GM23338 (cell line): ENCODE data around the gene MAGI1. TPM values are rescaled to one million over a fixed set of nuclear protein-coding genes. Genes with fewer than 3 reads are reported as not detected.

ENCODE experiments used
- ATAC-seq: fragments of 200-7000 bp; cut with Tn5 transposase; 3 replicates; pipeline ENCODE4 v1.9.1; 2020
- DNase-seq: peaks from one replicate; pipeline ENCODE4 v3.0.0-alpha.2; 2015; ENCODE audit warnings: low spot score
- H2AFZ ChIP-seq: fragments of 200-600 bp; sonication (generic); 2 replicates; pipeline ENCODE4 v1.8.0; 2016; ENCODE audit warnings: antibody characterized with exemption, mild to moderate bottlenecking, moderate library complexity
- H3F3A ChIP-seq: fragments of 200-600 bp; sonication (generic); replicated peaks from 2 replicates; pipeline ENCODE4 v1.8.0; 2017; ENCODE audit warnings: antibody characterized with exemption, mixed run types, low read depth
- H3K27ac ChIP-seq: fragments of 200-600 bp; sonication (generic); 2 replicates; pipeline ENCODE4 v1.6.1; 2016; ENCODE audit warnings: low read depth
- H3K27me3 ChIP-seq: fragments of 200-600 bp; sonication (generic); 2 replicates; pipeline ENCODE4 v1.8.0; 2016; ENCODE audit warnings: mild to moderate bottlenecking, mixed run types, moderate library complexity; ENCODE audit not compliant: insufficient read depth
- H3K36me3 ChIP-seq: fragments of 200-600 bp; sonication (generic); 2 replicates; pipeline ENCODE4 v1.8.0; 2016; ENCODE audit warnings: mild to moderate bottlenecking; ENCODE audit not compliant: insufficient read depth
- H3K4me1 ChIP-seq: fragments of 200-600 bp; sonication (generic); 2 replicates; pipeline ENCODE4 v1.8.0; 2016; ENCODE audit warnings: mild to moderate bottlenecking, moderate library complexity; ENCODE audit not compliant: insufficient read depth
- H3K4me2 ChIP-seq: fragments of 200-600 bp; sonication (generic); 2 replicates; pipeline ENCODE4 v1.7.1; 2017; ENCODE audit warnings: mixed run types
- H3K4me3 ChIP-seq: fragments of 200-600 bp; sonication (generic); 2 replicates; pipeline ENCODE4 v1.6.1; 2016; ENCODE audit warnings: mixed run types
- H3K79me2 ChIP-seq: fragments of 200-600 bp; sonication (generic); replicated peaks from 2 replicates; pipeline ENCODE4 v1.8.0; 2017; ENCODE audit warnings: mild to moderate bottlenecking; ENCODE audit not compliant: insufficient read depth
- H3K9me2 ChIP-seq: fragments of 200-600 bp; sonication (generic); 2 replicates; pipeline ENCODE4 v1.8.0; 2017; ENCODE audit not compliant: insufficient read depth
- H4K20me1 ChIP-seq: fragments of 200-600 bp; sonication (generic); replicated peaks from 2 replicates; pipeline ENCODE4 v1.8.0; 2017; ENCODE audit warnings: mild to moderate bottlenecking; ENCODE audit not compliant: insufficient read depth
- H3K27ac Mint-ChIP-seq: 2 replicates; pipeline ENCODE4 v1.8.0; 2020; ENCODE audit warnings: inconsistent platforms, mild to moderate bottlenecking, moderate library complexity, mixed read lengths
- H3K27me3 Mint-ChIP-seq: 3 replicates; pipeline ENCODE4 v1.8.0; 2022; ENCODE audit warnings: low read depth, mild to moderate bottlenecking, moderate library complexity, mixed read lengths, inconsistent platforms; ENCODE audit not compliant: insufficient read depth, poor library complexity
- H3K36me3 Mint-ChIP-seq: 3 replicates; pipeline ENCODE4 v1.8.0; 2021; ENCODE audit warnings: low read depth, mild to moderate bottlenecking, inconsistent platforms, moderate library complexity, mixed read lengths
- H3K4me1 Mint-ChIP-seq: 3 replicates; pipeline ENCODE4 v1.8.0; 2020; ENCODE audit warnings: mild to moderate bottlenecking, inconsistent platforms, mixed read lengths
- H3K4me3 Mint-ChIP-seq: 3 replicates; pipeline ENCODE4 v1.8.0; 2021; ENCODE audit warnings: moderate library complexity, mild to moderate bottlenecking, inconsistent platforms, mixed read lengths
- H3K9me3 Mint-ChIP-seq: 3 replicates; pipeline ENCODE4 v1.8.0; 2020; ENCODE audit warnings: moderate library complexity, mild to moderate bottlenecking, inconsistent platforms, mixed read lengths
- CREB1 ChIP-seq: fragments of 250-450 bp; sonication (Bioruptor Pico); IDR thresholded peaks from 2 replicates; pipeline ENCODE4 v1.5.0; 2020; ENCODE audit warnings: low read depth, mild to moderate bottlenecking, moderate library complexity
- EZH2 ChIP-seq: fragments of 200-600 bp; sonication (generic); IDR thresholded peaks from one replicate; pipeline ENCODE4 v1.8.0; 2017; ENCODE audit warnings: antibody characterized with exemption, mild to moderate bottlenecking, low read depth; ENCODE audit not compliant: unreplicated experiment
- EZH2phosphoT487 ChIP-seq: fragments of 200-600 bp; sonication (generic); IDR thresholded peaks from one replicate; pipeline ENCODE4 v1.8.1; 2018; ENCODE audit warnings: antibody characterized with exemption; ENCODE audit not compliant: unreplicated experiment
- JUNB ChIP-seq: IDR thresholded peaks from one replicate; pipeline ENCODE4 v1.6.1; 2016; ENCODE audit warnings: antibody characterized with exemption; ENCODE audit not compliant: unreplicated experiment
- NANOG ChIP-seq: IDR thresholded peaks from 2 replicates; pipeline ENCODE4 v1.6.1; 2016; ENCODE audit warnings: antibody characterized with exemption, borderline replicate concordance
- STAT1 ChIP-seq: IDR thresholded peaks from one replicate; pipeline ENCODE4 v1.6.1; 2016; ENCODE audit warnings: antibody characterized with exemption; ENCODE audit not compliant: unreplicated experiment
- ZNF114 ChIP-seq: fragments of 250-450 bp; sonication (Bioruptor Pico); IDR thresholded peaks from 2 replicates; pipeline ENCODE4 v1.5.0; 2020; ENCODE audit warnings: mild to moderate bottlenecking, moderate library complexity
- ZNF331 ChIP-seq: fragments of 250-450 bp; sonication (Bioruptor Pico); IDR thresholded peaks from 2 replicates; pipeline ENCODE4 v1.5.0; 2020; ENCODE audit warnings: low read depth, mild to moderate bottlenecking, moderate library complexity
- polyA plus RNA-seq: library from polyadenylated mRNA; unstranded; fragments of >200 nt; fragmentation: Nextera tagmentation; extraction: Ambion mirVana; gene quantifications from 2 replicates; pipeline ENCODE4 v1.2.1, GENCODE V29; 2016
- total RNA-seq: library from RNA; depleted of rRNA; stranded (reverse); fragments of >200 nt; shearing (Covaris generic); gene quantifications from 2 replicates; pipeline ENCODE4 v1.2.3, GENCODE V29; 2014
- TF ChIP-seq, protein P1 (sequence below): IDR thresholded peaks from 2 replicates; pipeline ENCODE4 v1.6.1; 2016; ENCODE audit warnings: antibody characterized with exemption
- TF ChIP-seq, protein P2 (sequence below): IDR thresholded peaks from one replicate; pipeline ENCODE4 v1.6.1; 2018; ENCODE audit warnings: antibody characterized with exemption; ENCODE audit not compliant: unreplicated experiment
- TF ChIP-seq, protein P3 (sequence below), 2 experiments: fragments of 200-600 bp in 1 of 2; sonication (generic) in 1 of 2; conservative IDR thresholded peaks; 2 replicates each; pipeline versions ENCODE4 v1.5.1 to v1.6.1; 2016 to 2017; ENCODE audit warnings: antibody characterized with exemption in 2 of 2, low read depth in 2 of 2, mild to moderate bottlenecking in 2 of 2, moderate library complexity in 1 of 2
- TF ChIP-seq, protein P4 (sequence below): fragments of 250-450 bp; sonication (Bioruptor Pico); IDR thresholded peaks from 2 replicates; pipeline ENCODE4 v1.5.0; 2020; ENCODE audit warnings: mild to moderate bottlenecking, moderate library complexity

The MAGI1 gene
- total and polyA plus RNA-seq, 2 experiments from 2014 or later, result 27.4 to 71.2 TPM

DNA sequence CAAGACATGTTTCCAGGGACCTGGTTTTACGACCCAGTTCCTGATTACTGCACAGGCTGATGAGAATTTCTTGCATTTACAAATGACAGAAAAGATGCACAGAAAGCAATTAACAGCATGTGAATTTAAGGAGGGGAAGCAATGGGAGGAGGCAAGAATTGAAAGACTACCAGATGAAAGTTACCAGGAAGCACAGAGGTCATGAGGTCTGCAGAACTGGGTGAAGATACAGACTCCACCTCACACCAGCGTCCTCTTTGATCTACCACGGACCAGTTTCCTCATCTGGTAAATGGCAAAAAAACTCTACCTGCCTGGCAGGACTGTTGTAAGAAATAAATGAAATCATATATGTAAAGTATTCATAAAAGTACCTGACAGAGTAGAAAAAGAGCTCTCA is 266.0 kb downstream of the MAGI1 start (continued):
- TF ChIP-seq CREB1 (CRISPR knock-in tag), result no peak
- no peak for TF ChIP-seq ZNF114
- TF ChIP-seq, protein P1, sequence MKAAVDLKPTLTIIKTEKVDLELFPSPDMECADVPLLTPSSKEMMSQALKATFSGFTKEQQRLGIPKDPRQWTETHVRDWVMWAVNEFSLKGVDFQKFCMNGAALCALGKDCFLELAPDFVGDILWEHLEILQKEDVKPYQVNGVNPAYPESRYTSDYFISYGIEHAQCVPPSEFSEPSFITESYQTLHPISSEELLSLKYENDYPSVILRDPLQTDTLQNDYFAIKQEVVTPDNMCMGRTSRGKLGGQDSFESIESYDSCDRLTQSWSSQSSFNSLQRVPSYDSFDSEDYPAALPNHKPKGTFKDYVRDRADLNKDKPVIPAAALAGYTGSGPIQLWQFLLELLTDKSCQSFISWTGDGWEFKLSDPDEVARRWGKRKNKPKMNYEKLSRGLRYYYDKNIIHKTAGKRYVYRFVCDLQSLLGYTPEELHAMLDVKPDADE, result no peak

DNA sequence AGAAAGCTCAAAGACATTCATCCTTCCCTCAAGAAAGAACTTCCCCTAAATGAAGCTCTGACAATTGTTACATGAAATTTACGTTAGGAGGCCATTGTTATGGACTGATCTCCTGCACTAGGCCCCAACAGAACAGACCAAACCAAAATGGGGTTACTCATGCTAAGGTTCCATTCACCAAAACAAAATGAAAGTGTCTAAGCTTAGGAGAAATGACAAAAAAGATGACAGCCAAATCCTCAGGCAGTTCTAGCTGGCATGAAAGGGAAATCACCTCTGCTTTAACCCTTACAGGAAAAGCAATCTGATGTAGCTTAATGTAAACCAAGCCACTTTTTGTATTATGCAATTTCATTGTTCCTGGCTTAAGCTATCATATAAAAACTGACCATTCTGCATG is 271.2 kb downstream of the MAGI1 start:
- H3K4me2 ChIP-seq, result no peak overlapping the region
- H3K79me2 ChIP-seq, result peaks cover 9% of the 10 kb centered on the region
- H3K4me1 ChIP-seq, result peaks cover 24% of the 10 kb centered on the region
- H4K20me1 ChIP-seq, result no peaks in the 10 kb centered on the region
- ATAC-seq (no peak), DNase-seq (no peak)
- H2AFZ ChIP-seq, result no peak overlapping the region
- no peaks in the 10 kb centered on the region for H3K36me3 ChIP-seq
- H3K4me1 Mint-ChIP-seq, result peaks cover 23% of the 10 kb centered on the region
- H3K4me3 ChIP-seq, result no peak overlapping the region
- no peak overlapping the region for H3K27ac Mint-ChIP-seq
- no peaks in the 10 kb centered on the region for H3F3A ChIP-seq
- H3K27me3 ChIP-seq, result no peaks in the 10 kb centered on the region
- H3K9me3 Mint-ChIP-seq, result no peaks in the 10 kb centered on the region
- peaks cover 5% of the 10 kb centered on the region for H3K27me3 Mint-ChIP-seq
- H3K9me2 ChIP-seq, result no peaks in the 10 kb centered on the region
- no peak overlapping the region for H3K27ac ChIP-seq
- no peaks in the 10 kb centered on the region for H3K36me3 Mint-ChIP-seq
- no peak overlapping the region for H3K4me3 Mint-ChIP-seq
- TF ChIP-seq, protein P1, result no peak
- TF ChIP-seq, protein P2, sequence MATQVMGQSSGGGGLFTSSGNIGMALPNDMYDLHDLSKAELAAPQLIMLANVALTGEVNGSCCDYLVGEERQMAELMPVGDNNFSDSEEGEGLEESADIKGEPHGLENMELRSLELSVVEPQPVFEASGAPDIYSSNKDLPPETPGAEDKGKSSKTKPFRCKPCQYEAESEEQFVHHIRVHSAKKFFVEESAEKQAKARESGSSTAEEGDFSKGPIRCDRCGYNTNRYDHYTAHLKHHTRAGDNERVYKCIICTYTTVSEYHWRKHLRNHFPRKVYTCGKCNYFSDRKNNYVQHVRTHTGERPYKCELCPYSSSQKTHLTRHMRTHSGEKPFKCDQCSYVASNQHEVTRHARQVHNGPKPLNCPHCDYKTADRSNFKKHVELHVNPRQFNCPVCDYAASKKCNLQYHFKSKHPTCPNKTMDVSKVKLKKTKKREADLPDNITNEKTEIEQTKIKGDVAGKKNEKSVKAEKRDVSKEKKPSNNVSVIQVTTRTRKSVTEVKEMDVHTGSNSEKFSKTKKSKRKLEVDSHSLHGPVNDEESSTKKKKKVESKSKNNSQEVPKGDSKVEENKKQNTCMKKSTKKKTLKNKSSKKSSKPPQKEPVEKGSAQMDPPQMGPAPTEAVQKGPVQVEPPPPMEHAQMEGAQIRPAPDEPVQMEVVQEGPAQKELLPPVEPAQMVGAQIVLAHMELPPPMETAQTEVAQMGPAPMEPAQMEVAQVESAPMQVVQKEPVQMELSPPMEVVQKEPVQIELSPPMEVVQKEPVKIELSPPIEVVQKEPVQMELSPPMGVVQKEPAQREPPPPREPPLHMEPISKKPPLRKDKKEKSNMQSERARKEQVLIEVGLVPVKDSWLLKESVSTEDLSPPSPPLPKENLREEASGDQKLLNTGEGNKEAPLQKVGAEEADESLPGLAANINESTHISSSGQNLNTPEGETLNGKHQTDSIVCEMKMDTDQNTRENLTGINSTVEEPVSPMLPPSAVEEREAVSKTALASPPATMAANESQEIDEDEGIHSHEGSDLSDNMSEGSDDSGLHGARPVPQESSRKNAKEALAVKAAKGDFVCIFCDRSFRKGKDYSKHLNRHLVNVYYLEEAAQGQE, result no peak
- no peak for TF ChIP-seq EZH2
- TF ChIP-seq STAT1, result no peak
- no peak for TF ChIP-seq ZNF331 (CRISPR knock-in tag)
- TF ChIP-seq CREB1 (CRISPR knock-in tag), result no peak
- TF ChIP-seq, protein P3, sequence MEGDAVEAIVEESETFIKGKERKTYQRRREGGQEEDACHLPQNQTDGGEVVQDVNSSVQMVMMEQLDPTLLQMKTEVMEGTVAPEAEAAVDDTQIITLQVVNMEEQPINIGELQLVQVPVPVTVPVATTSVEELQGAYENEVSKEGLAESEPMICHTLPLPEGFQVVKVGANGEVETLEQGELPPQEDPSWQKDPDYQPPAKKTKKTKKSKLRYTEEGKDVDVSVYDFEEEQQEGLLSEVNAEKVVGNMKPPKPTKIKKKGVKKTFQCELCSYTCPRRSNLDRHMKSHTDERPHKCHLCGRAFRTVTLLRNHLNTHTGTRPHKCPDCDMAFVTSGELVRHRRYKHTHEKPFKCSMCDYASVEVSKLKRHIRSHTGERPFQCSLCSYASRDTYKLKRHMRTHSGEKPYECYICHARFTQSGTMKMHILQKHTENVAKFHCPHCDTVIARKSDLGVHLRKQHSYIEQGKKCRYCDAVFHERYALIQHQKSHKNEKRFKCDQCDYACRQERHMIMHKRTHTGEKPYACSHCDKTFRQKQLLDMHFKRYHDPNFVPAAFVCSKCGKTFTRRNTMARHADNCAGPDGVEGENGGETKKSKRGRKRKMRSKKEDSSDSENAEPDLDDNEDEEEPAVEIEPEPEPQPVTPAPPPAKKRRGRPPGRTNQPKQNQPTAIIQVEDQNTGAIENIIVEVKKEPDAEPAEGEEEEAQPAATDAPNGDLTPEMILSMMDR (conservative IDR thresholded peaks at IDR 0.05; ENCODE audit: low read depth in 2 of 2), result no peak
- no peak for TF ChIP-seq ZNF114
- TF ChIP-seq, protein P4, sequence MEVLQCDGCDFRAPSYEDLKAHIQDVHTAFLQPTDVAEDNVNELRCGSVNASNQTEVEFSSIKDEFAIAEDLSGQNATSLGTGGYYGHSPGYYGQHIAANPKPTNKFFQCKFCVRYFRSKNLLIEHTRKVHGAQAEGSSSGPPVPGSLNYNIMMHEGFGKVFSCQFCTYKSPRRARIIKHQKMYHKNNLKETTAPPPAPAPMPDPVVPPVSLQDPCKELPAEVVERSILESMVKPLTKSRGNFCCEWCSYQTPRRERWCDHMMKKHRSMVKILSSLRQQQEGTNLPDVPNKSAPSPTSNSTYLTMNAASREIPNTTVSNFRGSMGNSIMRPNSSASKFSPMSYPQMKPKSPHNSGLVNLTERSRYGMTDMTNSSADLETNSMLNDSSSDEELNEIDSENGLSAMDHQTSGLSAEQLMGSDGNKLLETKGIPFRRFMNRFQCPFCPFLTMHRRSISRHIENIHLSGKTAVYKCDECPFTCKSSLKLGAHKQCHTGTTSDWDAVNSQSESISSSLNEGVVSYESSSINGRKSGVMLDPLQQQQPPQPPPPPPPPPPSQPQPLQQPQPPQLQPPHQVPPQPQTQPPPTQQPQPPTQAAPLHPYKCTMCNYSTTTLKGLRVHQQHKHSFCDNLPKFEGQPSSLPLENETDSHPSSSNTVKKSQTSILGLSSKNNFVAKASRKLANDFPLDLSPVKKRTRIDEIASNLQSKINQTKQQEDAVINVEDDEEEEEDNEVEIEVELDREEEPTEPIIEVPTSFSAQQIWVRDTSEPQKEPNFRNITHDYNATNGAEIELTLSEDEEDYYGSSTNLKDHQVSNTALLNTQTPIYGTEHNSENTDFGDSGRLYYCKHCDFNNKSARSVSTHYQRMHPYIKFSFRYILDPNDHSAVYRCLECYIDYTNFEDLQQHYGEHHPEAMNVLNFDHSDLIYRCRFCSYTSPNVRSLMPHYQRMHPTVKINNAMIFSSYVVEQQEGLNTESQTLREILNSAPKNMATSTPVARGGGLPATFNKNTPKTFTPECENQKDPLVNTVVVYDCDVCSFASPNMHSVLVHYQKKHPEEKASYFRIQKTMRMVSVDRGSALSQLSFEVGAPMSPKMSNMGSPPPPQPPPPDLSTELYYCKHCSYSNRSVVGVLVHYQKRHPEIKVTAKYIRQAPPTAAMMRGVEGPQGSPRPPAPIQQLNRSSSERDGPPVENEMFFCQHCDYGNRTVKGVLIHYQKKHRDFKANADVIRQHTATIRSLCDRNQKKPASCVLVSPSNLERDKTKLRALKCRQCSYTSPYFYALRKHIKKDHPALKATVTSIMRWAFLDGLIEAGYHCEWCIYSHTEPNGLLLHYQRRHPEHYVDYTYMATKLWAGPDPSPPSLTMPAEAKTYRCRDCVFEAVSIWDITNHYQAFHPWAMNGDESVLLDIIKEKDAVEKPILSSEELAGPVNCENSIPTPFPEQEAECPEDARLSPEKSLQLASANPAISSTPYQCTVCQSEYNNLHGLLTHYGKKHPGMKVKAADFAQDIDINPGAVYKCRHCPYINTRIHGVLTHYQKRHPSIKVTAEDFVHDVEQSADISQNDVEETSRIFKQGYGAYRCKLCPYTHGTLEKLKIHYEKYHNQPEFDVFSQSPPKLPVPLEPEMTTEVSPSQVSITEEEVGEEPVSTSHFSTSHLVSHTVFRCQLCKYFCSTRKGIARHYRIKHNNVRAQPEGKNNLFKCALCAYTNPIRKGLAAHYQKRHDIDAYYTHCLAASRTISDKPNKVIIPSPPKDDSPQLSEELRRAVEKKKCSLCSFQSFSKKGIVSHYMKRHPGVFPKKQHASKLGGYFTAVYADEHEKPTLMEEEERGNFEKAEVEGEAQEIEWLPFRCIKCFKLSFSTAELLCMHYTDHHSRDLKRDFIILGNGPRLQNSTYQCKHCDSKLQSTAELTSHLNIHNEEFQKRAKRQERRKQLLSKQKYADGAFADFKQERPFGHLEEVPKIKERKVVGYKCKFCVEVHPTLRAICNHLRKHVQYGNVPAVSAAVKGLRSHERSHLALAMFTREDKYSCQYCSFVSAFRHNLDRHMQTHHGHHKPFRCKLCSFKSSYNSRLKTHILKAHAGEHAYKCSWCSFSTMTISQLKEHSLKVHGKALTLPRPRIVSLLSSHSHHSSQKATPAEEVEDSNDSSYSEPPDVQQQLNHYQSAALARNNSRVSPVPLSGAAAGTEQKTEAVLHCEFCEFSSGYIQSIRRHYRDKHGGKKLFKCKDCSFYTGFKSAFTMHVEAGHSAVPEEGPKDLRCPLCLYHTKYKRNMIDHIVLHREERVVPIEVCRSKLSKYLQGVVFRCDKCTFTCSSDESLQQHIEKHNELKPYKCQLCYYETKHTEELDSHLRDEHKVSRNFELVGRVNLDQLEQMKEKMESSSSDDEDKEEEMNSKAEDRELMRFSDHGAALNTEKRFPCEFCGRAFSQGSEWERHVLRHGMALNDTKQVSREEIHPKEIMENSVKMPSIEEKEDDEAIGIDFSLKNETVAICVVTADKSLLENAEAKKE, result no peak
- TF ChIP-seq NANOG, result no peak
- no peak for TF ChIP-seq EZH2phosphoT487
- no peak for TF ChIP-seq JUNB
